Testis (tissue), 2 donors: ENCODE data around the gene CCDC74B.

Experiments used
- CTCF ChIP-seq, 3 experiments: fragments of 450-650 bp in 2 of 3; fragments of 200-600 bp in 1 of 3; sonication (generic) in 1 of 3; IDR thresholded peaks; one replicate each; pipeline ENCODE4 v1.5.1; 2016 to 2019; ENCODE audit warnings: antibody characterized with exemption in 3 of 3, mild to moderate bottlenecking in 2 of 3, moderate library complexity in 1 of 3
- POLR2A ChIP-seq: fragments of 450-650 bp; IDR thresholded peaks from one replicate; pipeline ENCODE4 v1.6.1; 2017; ENCODE audit warnings: antibody characterized with exemption, mild to moderate bottlenecking, moderate library complexity

- TF ChIP-seq POLR2A (no peak), CTCF (IDR thresholded peaks at IDR 0.05) (no peak)
Observed at GRCh38 chr2:130152816-130153595, 8.1 kb upstream of the CCDC74B start.
